ENCODE data around the gene MAP2K5.

The MAP2K5 gene

GRCh38 chr15:67542420-67543347, at the start of gene MAP2K5:
Gene MAP2K5 (plus strand): TSS chr15:67542703. CDS start chr15:67543336, 633 bp downstream.
- peak; percentile 57 to 58 for DNase-seq (ENCODE audit: low read depth in 2 of 2, low spot score in 1 of 2)

GRCh38 chr15:67495585-67495984, 46.9 kb upstream of the MAP2K5 start:
- no peak for DNase-seq (ENCODE audit: low read depth in 2 of 2, low spot score in 1 of 2)

GRCh38 chr15:67501177-67501835, 41.2 kb upstream of the MAP2K5 start:
- DNase-seq (ENCODE audit: low read depth in 2 of 2, low spot score in 1 of 2): no peak

GRCh38 chr15:67501836-67502461, 40.6 kb upstream of the MAP2K5 start:
- no peak for DNase-seq (ENCODE audit: low read depth in 2 of 2, low spot score in 1 of 2)

- DNase-seq (ENCODE audit: low read depth in 2 of 2, low spot score in 1 of 2): no peak
These were observed 38.4 kb upstream of the MAP2K5 start for GRCh38 chr15:67504056-67504455.

- DNase-seq (ENCODE audit: low read depth in 2 of 2, low spot score in 1 of 2): no peak
These were observed 37.7 kb upstream of the MAP2K5 start for GRCh38 chr15:67504796-67505195.

GRCh38 chr15:67505675-67506572, 36.6 kb upstream of the MAP2K5 start:
- DNase-seq (ENCODE audit: low read depth in 2 of 2, low spot score in 1 of 2): no peak

- no peak for DNase-seq (ENCODE audit: low read depth in 2 of 2, low spot score in 1 of 2)
These were observed 35.4 kb upstream of the MAP2K5 start for GRCh38 chr15:67506775-67507747.

GRCh38 chr15:67508407-67508806, 34.1 kb upstream of the MAP2K5 start:
- no peak for DNase-seq (ENCODE audit: low read depth in 2 of 2, low spot score in 1 of 2)

- no peak for DNase-seq (ENCODE audit: low read depth in 2 of 2, low spot score in 1 of 2)
These were observed 32.6 kb upstream of the MAP2K5 start for GRCh38 chr15:67509918-67510317.

- DNase-seq (ENCODE audit: low read depth in 2 of 2, low spot score in 1 of 2): no peak
These were observed 31.8 kb upstream of the MAP2K5 start for GRCh38 chr15:67510597-67511190.

GRCh38 chr15:67511606-67512005, 30.9 kb upstream of the MAP2K5 start:
- no peak for DNase-seq (ENCODE audit: low read depth in 2 of 2, low spot score in 1 of 2)

- no peak for DNase-seq (ENCODE audit: low read depth in 2 of 2, low spot score in 1 of 2)
These were observed 30.4 kb upstream of the MAP2K5 start for GRCh38 chr15:67512140-67512539.

- no peak for DNase-seq (ENCODE audit: low read depth in 2 of 2, low spot score in 1 of 2)
These were observed 29.4 kb upstream of the MAP2K5 start for GRCh38 chr15:67512933-67513714.

- no peak for DNase-seq (ENCODE audit: low read depth in 2 of 2, low spot score in 1 of 2)
These were observed 27.4 kb upstream of the MAP2K5 start for GRCh38 chr15:67515090-67515489.

GRCh38 chr15:67515557-67515956, 26.9 kb upstream of the MAP2K5 start:
- no peak for DNase-seq (ENCODE audit: low read depth in 2 of 2, low spot score in 1 of 2)

GRCh38 chr15:67520321-67521028, 22.0 kb upstream of the MAP2K5 start:
- no peak for DNase-seq (ENCODE audit: low read depth in 2 of 2, low spot score in 1 of 2)
